Neutrophil (primary cell): ENCODE results near the gene BYSL.
"Not testable (repeated sequence)": the region's sequence is repeated elsewhere in the genome, so short reads cannot be mapped to it uniquely, and the experiment has no call there.

Source experiments
- H3K27ac ChIP-seq: fragments of 200-600 bp; sonication (generic); 2 replicates; pipeline ENCODE4 v1.5.1; 2016; ENCODE audit warnings: mild to moderate bottlenecking, moderate library complexity
- H3K27me3 ChIP-seq: fragments of 200-600 bp; sonication (generic); 2 replicates; pipeline ENCODE4 v1.6.0; 2016; ENCODE audit warnings: mild to moderate bottlenecking
- H3K36me3 ChIP-seq: fragments of 200-600 bp; sonication (generic); 2 replicates; pipeline ENCODE4 v1.5.1; 2017
- H3K4me1 ChIP-seq, 2 experiments: fragments of 200-600 bp in 1 of 2; sonication (generic) in 1 of 2; 1 replicate in 1 of 2; 2 replicates in 1 of 2; pipeline versions ENCODE4 v1.5.1 to v1.6.1; 2013 to 2016; ENCODE audit warnings: low read depth in 1 of 2, low read length in 1 of 2, mild to moderate bottlenecking in 1 of 2, moderate library complexity in 1 of 2; ENCODE audit not compliant: control insufficient read depth in 1 of 2, insufficient read depth in 1 of 2
- H3K4me3 ChIP-seq, 2 experiments: fragments of 200-600 bp in 1 of 2; sonication (generic) in 1 of 2; 1 replicate in 1 of 2; 2 replicates in 1 of 2; pipeline ENCODE4 v1.5.1; 2013 to 2016; ENCODE audit warnings: low read depth in 1 of 2, low read length in 1 of 2, mild to moderate bottlenecking in 1 of 2, moderate library complexity in 1 of 2
- H3K9me3 ChIP-seq: fragments of 200-600 bp; sonication (generic); 2 replicates; pipeline ENCODE4 v1.5.1; 2016
- CTCF ChIP-seq: fragments of 200-600 bp; sonication (generic); IDR thresholded peaks from 2 replicates; pipeline ENCODE4 v1.5.1; 2016; ENCODE audit warnings: antibody characterized with exemption

Gene BYSL

GRCh38 chr6:41941280-41942066 is 20.2 kb downstream of the BYSL start, which contains the start of gene CCND3:
Gene CCND3, minus strand, starts transcription at chr6:41941808. Its CDS starts 159 bp downstream, at chr6:41941649.
- Histone ChIP-seq H3K4me3 (peak within 1 kb of the TSS; percentile 97 to 99), H3K36me3 (peaks cover 22% of the 10 kb centered on the region), H3K27me3 (no peaks in the 10 kb centered on the region), H3K27ac (peak within 1 kb of the TSS; percentile 95), H3K9me3 (no peaks in the 10 kb centered on the region), H3K4me1 (peaks cover 65 to 67% of the 10 kb centered on the region in 2 experiments)
- no peak for TF ChIP-seq CTCF

- TF ChIP-seq CTCF = no peak
- Histone ChIP-seq H3K4me1 (peaks cover 57 to 59% of the 10 kb centered on the region in 2 experiments), H3K9me3 (no peaks in the 10 kb centered on the region), H3K27me3 (no peaks in the 10 kb centered on the region), H3K4me3 (peak overlapping the region; percentile 97 to 99), H3K36me3 (peaks cover 15% of the 10 kb centered on the region), H3K27ac (peak overlapping the region; percentile 95)
These were observed 21.0 kb downstream of the BYSL start for GRCh38 chr6:41942067-41942851.

GRCh38 chr6:41942882-41943281 is 21.6 kb downstream of the BYSL start:
- peak overlapping the region; percentile 15 for H3K27ac ChIP-seq
- H3K27me3 ChIP-seq, H3K36me3 ChIP-seq, H3K9me3 ChIP-seq, H3K4me3 ChIP-seq: not testable (repeated sequence)
- H3K4me1 ChIP-seq = peaks cover 51 to 53% of the 10 kb centered on the region in 2 experiments

GRCh38 chr6:41943456-41943855 is 22.2 kb downstream of the BYSL start:
- Histone ChIP-seq H3K4me1 (peaks cover 46 to 47% of the 10 kb centered on the region in 2 experiments), H3K4me3 (no peak overlapping the region), H3K36me3 (peaks cover 7% of the 10 kb centered on the region), H3K27me3 (no peaks in the 10 kb centered on the region), H3K27ac (peak overlapping the region; percentile 15), H3K9me3 (no peaks in the 10 kb centered on the region)
- TF ChIP-seq CTCF = no peak

- H3K4me1 ChIP-seq = peaks cover 12 to 14% of the 10 kb centered on the region in 2 experiments
- no peak for TF ChIP-seq CTCF
- no peaks in the 10 kb centered on the region for H3K9me3 ChIP-seq
These were observed 26.4 kb downstream of the BYSL start for GRCh38 chr6:41947581-41948220.

More at GRCh38 chr6:41947581-41948220, 26.4 kb downstream of the BYSL start:
- H3K27ac ChIP-seq = no peak overlapping the region
- H3K36me3 ChIP-seq = no peaks in the 10 kb centered on the region
- H3K4me3 ChIP-seq = no peak overlapping the region
- H3K27me3 ChIP-seq = no peaks in the 10 kb centered on the region
